ENCODE data around the gene KRTAP4-4. TPM values are rescaled to one million over a fixed set of nuclear protein-coding genes. Genes with fewer than 3 reads are reported as not detected.
"Not testable (repeated sequence)": the region's sequence is repeated elsewhere in the genome, so short reads cannot be mapped to it uniquely, and the experiment has no call there.

KRTAP4-4 gene
- total RNA-seq, 2 donors from 2014 or later = not detected

GRCh38 chr17:41153856-41154255 is 6.7 kb downstream of the KRTAP4-4 start:
- intact Hi-C loops (cut with DNase I) = no loop called here
- Histone ChIP-seq H3K4me3 (no peak overlapping the region), H3K4me1 (no peaks in the 10 kb centered on the region), H3K9ac (ENCODE audit: low read depth in 2 of 2, low read length in 2 of 2) (no peak overlapping the region), H3K36me3 (no peaks in the 10 kb centered on the region), H3K27ac (no peak overlapping the region), H3K9me3 (no peaks in the 10 kb centered on the region), H3K27me3 (no peaks in the 10 kb centered on the region)
- TF ChIP-seq CTCF (IDR thresholded peaks at IDR 0.05) = no peak
- no peak for DNase-seq

- Histone ChIP-seq H3K27me3 (no peaks in the 10 kb centered on the region), H3K27ac (no peak overlapping the region), H3K4me3 (no peak overlapping the region), H3K4me1 (no peaks in the 10 kb centered on the region), H3K9ac (ENCODE audit: low read depth in 2 of 2, low read length in 2 of 2) (no peak overlapping the region), H3K36me3 (no peaks in the 10 kb centered on the region), H3K9me3 (no peaks in the 10 kb centered on the region)
- no peak for DNase-seq
- intact Hi-C loops (cut with DNase I) = no loop called here
- no peak for TF ChIP-seq CTCF (IDR thresholded peaks at IDR 0.05)
Measured at GRCh38 chr17:41151525-41151924, 9.0 kb downstream of the KRTAP4-4 start.

- no peak for DNase-seq
- intact Hi-C loops (cut with DNase I) = no loop called here
- Histone ChIP-seq H3K4me1 (no peaks in the 10 kb centered on the region), H3K9me3 (no peaks in the 10 kb centered on the region), H3K4me3 (no peak overlapping the region), H3K27ac (no peak overlapping the region), H3K27me3 (no peaks in the 10 kb centered on the region), H3K9ac (ENCODE audit: low read depth in 2 of 2, low read length in 2 of 2) (no peak overlapping the region), H3K36me3 (no peaks in the 10 kb centered on the region)
- no peak for TF ChIP-seq CTCF (IDR thresholded peaks at IDR 0.05)
Measured at GRCh38 chr17:41150026-41150425, 10.5 kb downstream of the KRTAP4-4 start.

GRCh38 chr17:41149652-41149985 is 10.9 kb downstream of the KRTAP4-4 start, which contains the start of gene KRTAP4-5:
Gene KRTAP4-5, minus strand, starts transcription at chr17:41149825. Its CDS starts 58 bp downstream, at chr17:41149767.
- no peaks in the 10 kb centered on the region for H3K36me3 ChIP-seq
- no peaks in the 10 kb centered on the region for H3K9me3 ChIP-seq
- no peak within 1 kb of the TSS for H3K27ac ChIP-seq
- no peak within 1 kb of the TSS for H3K9ac ChIP-seq (ENCODE audit: low read depth in 2 of 2, low read length in 2 of 2)
- H3K27me3 ChIP-seq = no peaks in the 10 kb centered on the region
- intact Hi-C loops (cut with DNase I) = no loop called here
- no peak for DNase-seq
- H3K4me1 ChIP-seq = no peaks in the 10 kb centered on the region
- H3K4me3 ChIP-seq = no peak within 1 kb of the TSS
- no peak for TF ChIP-seq CTCF (IDR thresholded peaks at IDR 0.05)

- H3K27me3 ChIP-seq; H3K36me3 ChIP-seq; intact Hi-C loops (cut with DNase I); H3K4me1 ChIP-seq; H3K9ac ChIP-seq (ENCODE audit: low read depth in 2 of 2, low read length in 2 of 2); H3K27ac ChIP-seq; H3K9me3 ChIP-seq; DNase-seq; H3K4me3 ChIP-seq: not testable (repeated sequence)
Measured at GRCh38 chr17:41148971-41149651, 11.4 kb downstream of the KRTAP4-4 start.

- Histone ChIP-seq H3K27ac (no peak overlapping the region), H3K9ac (ENCODE audit: low read depth in 2 of 2, low read length in 2 of 2) (no peak overlapping the region), H3K27me3 (no peaks in the 10 kb centered on the region), H3K9me3 (no peaks in the 10 kb centered on the region), H3K4me3 (no peak overlapping the region), H3K4me1 (no peaks in the 10 kb centered on the region), H3K36me3 (no peaks in the 10 kb centered on the region)
- intact Hi-C loops (cut with DNase I) = no loop called here
- no peak for DNase-seq
- no peak for TF ChIP-seq CTCF (IDR thresholded peaks at IDR 0.05)
Measured at GRCh38 chr17:41147531-41148204, 12.9 kb downstream of the KRTAP4-4 start.

All from colonic mucosa (tissue), 4 donors.